GM18526 (cell line): ENCODE measurements around the gene GCNA.

ENCODE experiments used
- POLR2A ChIP-seq: IDR thresholded peaks from 3 replicates; pipeline ENCODE4 v1.6.1; 2011; ENCODE audit not compliant: insufficient read length; ENCODE audit errors: extremely low read depth

Gene GCNA

GRCh38 chrX:71578253-71579135, at the start of gene GCNA:
Gene GCNA, plus strand, starts transcription at chrX:71578437. Its CDS starts 2,385 bp downstream, at chrX:71580822.
- peak; percentile 10 for TF ChIP-seq POLR2A

- no peak for TF ChIP-seq POLR2A
These were observed 46.0 kb upstream of the GCNA start for GRCh38 chrX:71532078-71532752.

- peak; percentile 84 for TF ChIP-seq POLR2A
These were observed 45.3 kb upstream of the GCNA start, which contains the start of gene OGT for GRCh38 chrX:71532753-71533425. Gene OGT, plus strand, starts transcription at chrX:71533104. Its CDS starts 196 bp downstream, at chrX:71533300.

GRCh38 chrX:71533516-71533850, 44.8 kb upstream of the GCNA start:
- no peak for TF ChIP-seq POLR2A

GRCh38 chrX:71533851-71534561, 44.2 kb upstream of the GCNA start:
- peak; percentile 14 for TF ChIP-seq POLR2A

GRCh38 chrX:71534773-71535544, 43.3 kb upstream of the GCNA start:
- TF ChIP-seq POLR2A: no peak

- no peak for TF ChIP-seq POLR2A
These were observed 42.0 kb upstream of the GCNA start for GRCh38 chrX:71536285-71536684.

- no peak for TF ChIP-seq POLR2A
These were observed 40.5 kb upstream of the GCNA start for GRCh38 chrX:71537743-71538142.

- TF ChIP-seq POLR2A: no peak
These were observed 37.4 kb upstream of the GCNA start for GRCh38 chrX:71540801-71541200.

GRCh38 chrX:71541210-71542022, 36.8 kb upstream of the GCNA start:
- no peak for TF ChIP-seq POLR2A

GRCh38 chrX:71542411-71542810, 35.8 kb upstream of the GCNA start:
- no peak for TF ChIP-seq POLR2A

GRCh38 chrX:71542825-71543224, 35.4 kb upstream of the GCNA start:
- TF ChIP-seq POLR2A: no peak

- TF ChIP-seq POLR2A: no peak
These were observed 34.9 kb upstream of the GCNA start for GRCh38 chrX:71543316-71543715.

GRCh38 chrX:71545364-71545763, 32.9 kb upstream of the GCNA start:
- TF ChIP-seq POLR2A: no peak
